ENCODE measurements around the gene HTRA2.

Gene HTRA2

DNA sequence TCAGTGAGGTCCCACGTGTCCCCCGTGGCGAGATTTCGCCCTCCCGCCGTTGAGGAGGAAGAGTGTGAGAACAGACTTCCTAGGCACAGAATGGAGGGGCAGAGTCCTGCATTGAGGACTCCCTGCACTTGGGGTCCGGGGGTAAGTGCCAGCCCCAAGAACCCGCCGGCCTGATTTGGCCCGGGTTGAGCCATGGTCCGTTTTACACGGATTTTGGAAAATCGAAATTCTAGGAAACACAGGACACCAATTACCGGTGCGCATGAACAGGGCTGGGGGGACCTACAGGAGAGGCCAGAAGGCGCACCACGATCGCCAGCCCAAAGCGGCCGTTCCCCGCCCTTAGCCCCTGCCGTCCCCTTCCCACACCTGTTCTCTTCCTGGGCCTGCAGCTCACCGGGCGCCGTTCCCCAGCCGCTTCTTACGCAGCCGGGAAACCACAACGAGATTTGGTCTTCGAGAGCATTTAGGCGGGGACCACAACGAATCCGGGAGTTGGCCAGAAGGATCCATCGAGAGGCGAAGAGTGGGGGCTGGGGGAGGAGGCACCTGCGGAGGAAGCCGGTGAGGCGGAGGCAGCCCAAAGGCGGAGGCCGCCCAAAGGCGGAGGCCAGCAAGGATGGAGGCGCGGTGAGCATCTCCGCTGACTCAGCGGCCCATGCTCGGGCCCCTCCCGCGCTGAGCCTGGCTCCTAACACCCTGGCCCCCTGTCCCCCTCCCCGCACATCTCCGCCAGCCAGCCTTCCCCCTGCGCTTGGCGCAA lies 15.9 kb upstream of the HTRA2 start:
- Histone ChIP-seq H3K9ac (ENCODE audit: insufficient read length) (no peak overlapping the region), H3K36me3 (ENCODE audit: insufficient read depth, low read length) (no peaks in the 10 kb centered on the region), H3K9me3 (ENCODE audit: low read depth, low read length) (no peaks in the 10 kb centered on the region), H3K4me3 (peak overlapping the region; percentile 55), H3K27ac (no peak overlapping the region)
- TF ChIP-seq POLR2AphosphoS5 (IDR thresholded peaks at IDR 0.05; ENCODE audit: borderline replicate concordance, low read depth, low read length) (no peak), EZH2 (IDR thresholded peaks at IDR 0.05) (no peak), FOXP2 (optimal IDR thresholded peaks at IDR 0.05; ENCODE audit: control extremely low read depth, extremely low read length, insufficient read depth) (no peak)
- no peak for DNase-seq (ENCODE audit: low read depth, low spot score)

GRCh38 chr2:74514368-74515270 lies 15.1 kb upstream of the HTRA2 start, which contains the start of gene TLX2:
Gene TLX2 (plus strand): TSS chr2:74514450. CDS start chr2:74514807, 357 bp downstream.
- H3K9ac ChIP-seq (ENCODE audit: insufficient read length), result no peak within 1 kb of the TSS
- H3K4me3 ChIP-seq, result peak within 1 kb of the TSS; percentile 55
- DNase-seq (ENCODE audit: low read depth, low spot score), result no peak
- no peaks in the 10 kb centered on the region for H3K36me3 ChIP-seq (ENCODE audit: insufficient read depth, low read length)
- no peaks in the 10 kb centered on the region for H3K9me3 ChIP-seq (ENCODE audit: low read depth, low read length)
- H3K27ac ChIP-seq, result no peak within 1 kb of the TSS
- TF ChIP-seq FOXP2 (optimal IDR thresholded peaks at IDR 0.05; ENCODE audit: control extremely low read depth, extremely low read length, insufficient read depth) (no peak), EZH2 (IDR thresholded peaks at IDR 0.05) (no peak), POLR2AphosphoS5 (IDR thresholded peaks at IDR 0.05; ENCODE audit: borderline replicate concordance, low read depth, low read length) (no peak)

DNA sequence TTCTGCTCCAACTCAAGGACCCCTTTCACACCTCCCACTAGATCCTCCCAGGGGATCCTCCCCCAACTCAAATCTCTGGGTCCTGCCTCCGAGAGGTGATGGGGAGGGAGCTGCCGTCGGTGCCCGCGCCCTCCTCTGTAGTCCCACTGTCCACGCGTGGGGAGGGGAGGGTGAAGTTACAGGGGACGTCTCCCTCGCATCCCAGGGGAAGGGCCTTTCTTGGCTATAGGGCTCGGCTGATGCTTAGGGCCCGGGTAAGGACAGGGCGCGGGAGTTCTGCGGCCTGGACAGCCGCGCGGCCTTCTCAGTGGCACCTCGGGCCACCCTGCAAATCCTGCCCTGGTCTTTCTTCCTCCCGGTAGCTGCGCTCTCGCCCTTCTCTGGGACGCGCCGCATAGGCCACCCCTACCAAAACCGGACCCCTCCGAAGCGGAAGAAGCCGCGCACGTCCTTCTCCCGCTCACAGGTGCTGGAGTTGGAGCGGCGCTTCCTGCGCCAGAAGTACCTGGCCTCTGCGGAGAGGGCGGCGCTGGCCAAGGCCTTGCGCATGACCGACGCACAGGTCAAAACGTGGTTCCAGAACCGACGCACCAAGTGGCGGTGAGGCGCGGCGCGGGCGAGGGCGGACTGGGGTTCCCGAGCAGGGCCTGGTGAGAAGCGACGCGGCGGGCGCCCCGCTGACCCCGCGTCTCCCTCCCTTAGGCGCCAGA lies 14.3 kb upstream of the HTRA2 start:
- H3K9ac ChIP-seq (ENCODE audit: insufficient read length), result no peak overlapping the region
- no peak overlapping the region for H3K27ac ChIP-seq
- no peak for TF ChIP-seq POLR2AphosphoS5 (IDR thresholded peaks at IDR 0.05; ENCODE audit: borderline replicate concordance, low read depth, low read length)
- no peak for TF ChIP-seq EZH2 (IDR thresholded peaks at IDR 0.05)
- TF ChIP-seq FOXP2 (optimal IDR thresholded peaks at IDR 0.05; ENCODE audit: control extremely low read depth, extremely low read length, insufficient read depth), result no peak
- no peaks in the 10 kb centered on the region for H3K9me3 ChIP-seq (ENCODE audit: low read depth, low read length)
- H3K36me3 ChIP-seq (ENCODE audit: insufficient read depth, low read length), result no peaks in the 10 kb centered on the region
- no peak overlapping the region for H3K4me3 ChIP-seq
- DNase-seq (ENCODE audit: low read depth, low spot score), result no peak

- DNase-seq (ENCODE audit: low read depth, low spot score), result no peak
- H3K36me3 ChIP-seq (ENCODE audit: insufficient read depth, low read length), result no peaks in the 10 kb centered on the region
- no peaks in the 10 kb centered on the region for H3K9me3 ChIP-seq (ENCODE audit: low read depth, low read length)
- no peak overlapping the region for H3K4me3 ChIP-seq
- H3K9ac ChIP-seq (ENCODE audit: insufficient read length), result no peak overlapping the region
- TF ChIP-seq FOXP2 (optimal IDR thresholded peaks at IDR 0.05; ENCODE audit: control extremely low read depth, extremely low read length, insufficient read depth) (no peak), EZH2 (IDR thresholded peaks at IDR 0.05) (no peak), POLR2AphosphoS5 (IDR thresholded peaks at IDR 0.05; ENCODE audit: borderline replicate concordance, low read depth, low read length) (no peak)
- no peak overlapping the region for H3K27ac ChIP-seq
These were observed 13.6 kb upstream of the HTRA2 start for GRCh38 chr2:74515981-74516633.

- no peak for DNase-seq (ENCODE audit: low read depth, low spot score)
- H3K9me3 ChIP-seq (ENCODE audit: low read depth, low read length), result no peaks in the 10 kb centered on the region
- no peak overlapping the region for H3K4me3 ChIP-seq
- no peak overlapping the region for H3K9ac ChIP-seq (ENCODE audit: insufficient read length)
- H3K27ac ChIP-seq, result no peak overlapping the region
- TF ChIP-seq FOXP2 (optimal IDR thresholded peaks at IDR 0.05; ENCODE audit: control extremely low read depth, extremely low read length, insufficient read depth) (no peak), POLR2AphosphoS5 (IDR thresholded peaks at IDR 0.05; ENCODE audit: borderline replicate concordance, low read depth, low read length) (no peak), EZH2 (IDR thresholded peaks at IDR 0.05) (no peak)
- no peaks in the 10 kb centered on the region for H3K36me3 ChIP-seq (ENCODE audit: insufficient read depth, low read length)
These were observed 13.1 kb upstream of the HTRA2 start for GRCh38 chr2:74516650-74517049.

GRCh38 chr2:74522516-74522915 lies 7.2 kb upstream of the HTRA2 start:
- H3K4me3 ChIP-seq, result no peak overlapping the region
- H3K9ac ChIP-seq (ENCODE audit: insufficient read length), result no peak overlapping the region
- no peak for DNase-seq (ENCODE audit: low read depth, low spot score)
- no peak overlapping the region for H3K27ac ChIP-seq
- no peak for TF ChIP-seq FOXP2 (optimal IDR thresholded peaks at IDR 0.05; ENCODE audit: control extremely low read depth, extremely low read length, insufficient read depth)
- TF ChIP-seq POLR2AphosphoS5 (IDR thresholded peaks at IDR 0.05; ENCODE audit: borderline replicate concordance, low read depth, low read length), result no peak
- TF ChIP-seq EZH2 (IDR thresholded peaks at IDR 0.05), result no peak
- H3K9me3 ChIP-seq (ENCODE audit: low read depth, low read length), result no peaks in the 10 kb centered on the region
- peaks cover 19% of the 10 kb centered on the region for H3K36me3 ChIP-seq (ENCODE audit: insufficient read depth, low read length)

DNA sequence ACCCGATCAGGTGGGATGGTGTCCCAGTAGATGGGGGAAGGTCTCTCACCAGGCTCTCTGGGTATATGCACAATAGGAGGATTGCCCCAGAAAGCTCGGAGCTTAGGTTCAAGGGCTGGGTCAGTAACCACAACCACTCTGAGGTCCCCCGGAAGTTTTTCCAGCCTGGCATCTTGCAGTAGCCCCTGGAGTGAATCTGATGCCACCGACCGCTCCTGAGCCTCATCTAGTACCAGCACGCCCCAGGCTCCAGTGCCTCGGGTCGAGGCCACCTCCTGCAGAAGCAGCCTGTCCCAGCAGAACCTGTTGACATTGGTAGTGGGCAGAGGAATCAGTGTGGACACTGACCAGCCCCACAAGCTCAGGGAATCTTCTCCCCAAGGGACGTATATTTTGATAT lies 5.7 kb upstream of the HTRA2 start:
- H3K4me3 ChIP-seq, result no peak overlapping the region
- no peak overlapping the region for H3K27ac ChIP-seq
- no peak for DNase-seq (ENCODE audit: low read depth, low spot score)
- H3K36me3 ChIP-seq (ENCODE audit: insufficient read depth, low read length), result peaks cover 31% of the 10 kb centered on the region
- H3K9ac ChIP-seq (ENCODE audit: insufficient read length), result no peak overlapping the region
- H3K9me3 ChIP-seq (ENCODE audit: low read depth, low read length), result no peaks in the 10 kb centered on the region
- TF ChIP-seq EZH2 (IDR thresholded peaks at IDR 0.05), result no peak
- no peak for TF ChIP-seq POLR2AphosphoS5 (IDR thresholded peaks at IDR 0.05; ENCODE audit: borderline replicate concordance, low read depth, low read length)
- TF ChIP-seq FOXP2 (optimal IDR thresholded peaks at IDR 0.05; ENCODE audit: control extremely low read depth, extremely low read length, insufficient read depth), result no peak

Measured in SK-N-MC (cell line).